ENCODE data around the gene TMEM201. TPM values are rescaled to one million over a fixed set of nuclear protein-coding genes. Genes with fewer than 3 reads are reported as not detected.
A peak's percentile ranks its signal among the peaks of the same experiment; 100 is the strongest.
"Not testable (repeated sequence)": the region's sequence is repeated elsewhere in the genome, so short reads cannot be mapped to it uniquely, and the experiment has no call there.

The TMEM201 gene
- total and polyA plus RNA-seq, 9 donors, result 1.6 to 20.8 (median 15.6) TPM

- H3K27me3 ChIP-seq, result no peaks in the 10 kb centered on the region
- WGBS, 3 donors, result 40 to 48% (median 42%) methylated on average over 15 to 16 of the region's 16 CpGs
- no peaks in the 10 kb centered on the region for H3K9me3 ChIP-seq
- DNase-seq, result peak in 3 of 5 donors; percentile 40 to 73 (median 46)
- peak in 1 of 3 donors; percentile 17 for TF ChIP-seq CTCF (IDR thresholded peaks at IDR 0.05)
- no peak for TF ChIP-seq POLR2A (IDR thresholded peaks at IDR 0.05)
- H3K36me3 ChIP-seq, result no peaks in the 10 kb centered on the region
- H3K4me3 ChIP-seq, result no peak overlapping the region
- no peaks in the 10 kb centered on the region for H3K4me1 ChIP-seq (ENCODE audit: insufficient read depth)
- intact Hi-C loops (cut with DNase I), result no loop called here
- H3K27ac ChIP-seq, result no peak overlapping the region
Observed at GRCh38 chr1:9615316-9616063, 26.8 kb downstream of the TMEM201 start.

- DNase-seq, result no peak
- no peaks in the 10 kb centered on the region for H3K9me3 ChIP-seq
- H3K4me3 ChIP-seq, result no peak overlapping the region
- no peak for TF ChIP-seq CTCF (IDR thresholded peaks at IDR 0.05)
- TF ChIP-seq POLR2A (IDR thresholded peaks at IDR 0.05), result no peak
- TF ChIP-seq EP300 (IDR thresholded peaks at IDR 0.05), result no peak
- H3K27ac ChIP-seq, result no peak overlapping the region
- no peaks in the 10 kb centered on the region for H3K27me3 ChIP-seq
- WGBS, 3 donors, result 55 to 63% (median 59%) methylated on average over 18 of the region's 18 CpGs
- no peaks in the 10 kb centered on the region for H3K4me1 ChIP-seq (ENCODE audit: insufficient read depth)
- intact Hi-C loops (cut with DNase I), result no loop called here
- no peaks in the 10 kb centered on the region for H3K36me3 ChIP-seq
Observed at GRCh38 chr1:9618909-9619679, 30.4 kb downstream of the TMEM201 start.

GRCh38 chr1:9621032-9621431 lies 32.3 kb downstream of the TMEM201 start:
- Histone ChIP-seq H3K4me1 (ENCODE audit: insufficient read depth) (no peaks in the 10 kb centered on the region), H3K27ac (no peak overlapping the region), H3K9me3 (no peaks in the 10 kb centered on the region), H3K27me3 (no peaks in the 10 kb centered on the region), H3K4me3 (no peak overlapping the region), H3K36me3 (no peaks in the 10 kb centered on the region)
- DNase-seq, result no peak
- TF ChIP-seq POLR2A (IDR thresholded peaks at IDR 0.05) (no peak), EP300 (IDR thresholded peaks at IDR 0.05) (no peak), CTCF (IDR thresholded peaks at IDR 0.05) (no peak)
- intact Hi-C loops (cut with DNase I), result no loop called here

GRCh38 chr1:9624081-9624480 lies 35.4 kb downstream of the TMEM201 start:
- no peak overlapping the region for H3K4me3 ChIP-seq
- 93 to 98% (median 93%) methylated on average over 2 of the region's 2 CpGs for WGBS, 3 donors
- H3K27ac ChIP-seq, result no peak overlapping the region
- TF ChIP-seq EP300 (IDR thresholded peaks at IDR 0.05), result no peak
- TF ChIP-seq POLR2A (IDR thresholded peaks at IDR 0.05), result no peak
- no peak for TF ChIP-seq CTCF (IDR thresholded peaks at IDR 0.05)
- H3K9me3 ChIP-seq, result no peaks in the 10 kb centered on the region
- intact Hi-C loops (cut with DNase I), result loop anchor here in 1 of 4 donors (2.0 kb wide), 1 partner anchor 243 kb away; no protein-coding TSS in a partner anchor
- H3K4me1 ChIP-seq (ENCODE audit: insufficient read depth), result peaks cover 7% of the 10 kb centered on the region
- no peaks in the 10 kb centered on the region for H3K27me3 ChIP-seq
- H3K36me3 ChIP-seq, result no peaks in the 10 kb centered on the region
- DNase-seq, result no peak

GRCh38 chr1:9625030-9625429 lies 36.3 kb downstream of the TMEM201 start:
- peaks cover 13% of the 10 kb centered on the region for H3K4me1 ChIP-seq (ENCODE audit: insufficient read depth)
- DNase-seq, H3K27me3 ChIP-seq, H3K36me3 ChIP-seq, H3K4me3 ChIP-seq, H3K9me3 ChIP-seq, H3K27ac ChIP-seq: not testable (repeated sequence)
- intact Hi-C loops (cut with DNase I), result loop anchor here in 1 of 4 donors (2.0 to 5.0 kb wide), 2 partner anchors 62 to 242 kb away; no protein-coding TSS in a partner anchor
- 96 to 100% (median 97%) methylated on average over 3 of the region's 3 CpGs for WGBS, 3 donors

Data from ovary (tissue), 9 donors.